Breast epithelium (tissue), 4 donors: ENCODE results near the gene ZCCHC10. TPM values are rescaled to one million over a fixed set of nuclear protein-coding genes. Genes with fewer than 3 reads are reported as not detected.

Source experiments
- DNase-seq, 2 donors: peaks; one replicate each; pipeline ENCODE4 v3.0.0-alpha.2; 2019; ENCODE audit warnings: low spot score in 2 of 2
- H3K27ac ChIP-seq, 2 donors: fragments of 200-600 bp; sonication (generic) in 1 of 2; one replicate each; pipeline ENCODE4 v1.5.1; 2016 to 2019; ENCODE audit warnings: mild to moderate bottlenecking in 1 of 2
- H3K27me3 ChIP-seq, 2 donors: fragments of 200-600 bp; sonication (generic) in 1 of 2; one replicate each; pipeline versions ENCODE4 v1.5.1 to v1.6.0; 2017 to 2019; ENCODE audit warnings: control low read depth in 1 of 2, mild to moderate bottlenecking in 1 of 2
- H3K36me3 ChIP-seq: fragments of 200-600 bp; one replicate; pipeline ENCODE4 v1.5.1; 2019
- H3K4me1 ChIP-seq, 2 donors: fragments of 200-600 bp; sonication (generic); one replicate each; pipeline ENCODE4 v1.5.1; 2016 to 2019; ENCODE audit warnings: control low read depth in 1 of 2
- H3K4me3 ChIP-seq, 3 donors: fragments of 200-600 bp; sonication (generic); 1 replicate in 2 of 3; 2 replicates in 1 of 3; pipeline ENCODE4 v1.5.1; 2016 to 2019; ENCODE audit warnings: mild to moderate bottlenecking in 3 of 3, moderate library complexity in 2 of 3
- H3K9me3 ChIP-seq, 2 donors: fragments of 200-600 bp; sonication (generic) in 1 of 2; one replicate each; pipeline ENCODE4 v1.5.1; 2016 to 2019; ENCODE audit warnings: control low read depth in 1 of 2
- POLR2A ChIP-seq: fragments of 450-650 bp; IDR thresholded peaks from one replicate; pipeline ENCODE4 v1.6.1; 2016; ENCODE audit warnings: antibody characterized with exemption, mild to moderate bottlenecking, moderate library complexity
- POLR2AphosphoS5 ChIP-seq, 3 donors: sonication (generic); formaldehyde crosslinking; IDR thresholded peaks; one replicate each; pipeline ENCODE4 v1.6.1; 2017; ENCODE audit warnings: antibody characterized with exemption in 3 of 3
- intact Hi-C: fragments of 100-400 bp; cut with DNase I; formaldehyde crosslinking; loops from one replicate; pipeline ENCODE4 v1.15.1; 2023; ENCODE audit warnings: low total_unique reads
- total RNA-seq, 3 donors: library from RNA; depleted of rRNA; stranded (reverse); fragments of >200 nt; gene quantifications; one replicate each; pipeline ENCODE4 v1.1.0, GENCODE V29; 2016
- TF ChIP-seq, protein P1 (sequence below), 3 donors: fragments of 450-650 bp; IDR thresholded peaks; one replicate each; pipeline ENCODE4 v1.5.1; 2016 to 2017; ENCODE audit warnings: antibody characterized with exemption in 3 of 3, mild to moderate bottlenecking in 3 of 3, moderate library complexity in 3 of 3

The ZCCHC10 gene
- total RNA-seq, 3 donors from 2014 or later = 13.6 to 30.4 (median 21.6) TPM

DNA sequence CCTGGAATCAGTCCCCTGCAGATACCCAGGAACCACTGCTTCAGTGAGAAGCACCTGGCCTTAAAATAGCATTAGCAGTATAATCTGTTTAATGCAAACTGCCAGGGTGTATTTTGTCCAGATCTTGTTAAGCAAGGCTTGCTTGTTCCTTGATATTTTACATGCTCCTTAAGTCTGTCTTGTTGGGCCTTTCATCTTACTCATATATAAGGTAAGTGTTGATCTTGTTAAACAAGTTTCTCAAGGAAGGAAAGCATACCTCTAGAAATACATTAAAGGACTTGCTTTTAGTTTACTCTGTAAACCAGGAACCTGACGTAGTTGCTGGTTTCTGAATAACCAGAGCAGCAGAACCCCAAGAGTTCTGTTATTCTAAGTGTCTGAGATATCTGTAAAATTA lies 39.1 kb upstream of the ZCCHC10 start:
- no peak for DNase-seq
- intact Hi-C loops = no loop called here
- H3K36me3 ChIP-seq = no peaks in the 10 kb centered on the region
- no peaks in the 10 kb centered on the region for H3K4me1 ChIP-seq
- no peaks in the 10 kb centered on the region for H3K27me3 ChIP-seq
- TF ChIP-seq, protein P1, sequence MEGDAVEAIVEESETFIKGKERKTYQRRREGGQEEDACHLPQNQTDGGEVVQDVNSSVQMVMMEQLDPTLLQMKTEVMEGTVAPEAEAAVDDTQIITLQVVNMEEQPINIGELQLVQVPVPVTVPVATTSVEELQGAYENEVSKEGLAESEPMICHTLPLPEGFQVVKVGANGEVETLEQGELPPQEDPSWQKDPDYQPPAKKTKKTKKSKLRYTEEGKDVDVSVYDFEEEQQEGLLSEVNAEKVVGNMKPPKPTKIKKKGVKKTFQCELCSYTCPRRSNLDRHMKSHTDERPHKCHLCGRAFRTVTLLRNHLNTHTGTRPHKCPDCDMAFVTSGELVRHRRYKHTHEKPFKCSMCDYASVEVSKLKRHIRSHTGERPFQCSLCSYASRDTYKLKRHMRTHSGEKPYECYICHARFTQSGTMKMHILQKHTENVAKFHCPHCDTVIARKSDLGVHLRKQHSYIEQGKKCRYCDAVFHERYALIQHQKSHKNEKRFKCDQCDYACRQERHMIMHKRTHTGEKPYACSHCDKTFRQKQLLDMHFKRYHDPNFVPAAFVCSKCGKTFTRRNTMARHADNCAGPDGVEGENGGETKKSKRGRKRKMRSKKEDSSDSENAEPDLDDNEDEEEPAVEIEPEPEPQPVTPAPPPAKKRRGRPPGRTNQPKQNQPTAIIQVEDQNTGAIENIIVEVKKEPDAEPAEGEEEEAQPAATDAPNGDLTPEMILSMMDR (IDR thresholded peaks at IDR 0.05) = no peak
- no peak for TF ChIP-seq POLR2AphosphoS5 (IDR thresholded peaks at IDR 0.05)
- no peaks in the 10 kb centered on the region for H3K9me3 ChIP-seq
- no peak overlapping the region for H3K27ac ChIP-seq
- H3K4me3 ChIP-seq = no peak overlapping the region

DNA sequence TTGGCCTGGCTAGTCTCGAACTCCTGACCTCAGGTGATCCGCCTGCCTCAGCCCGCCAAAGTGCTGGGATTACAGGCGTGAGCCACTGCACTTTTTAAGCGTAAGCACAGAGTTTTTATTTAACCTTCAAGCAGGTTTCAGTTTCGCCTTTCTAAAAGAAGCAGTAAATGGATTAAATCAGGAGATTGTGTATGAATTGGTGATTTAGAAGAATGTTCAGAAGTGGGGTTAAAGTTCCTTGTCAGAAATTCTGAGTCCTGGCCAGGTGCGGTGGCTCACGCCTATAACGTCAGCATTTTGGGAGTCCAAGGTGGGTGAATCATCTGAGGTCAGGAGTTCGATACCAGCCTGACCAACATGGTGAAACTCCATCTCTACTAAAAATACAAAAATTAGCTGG lies 37.6 kb upstream of the ZCCHC10 start:
- TF ChIP-seq POLR2A (no peak), POLR2AphosphoS5 (IDR thresholded peaks at IDR 0.05) (no peak)
- TF ChIP-seq, protein P1 (IDR thresholded peaks at IDR 0.05) = no peak
- Histone ChIP-seq H3K4me1 (no peaks in the 10 kb centered on the region), H3K4me3 (no peak overlapping the region), H3K9me3 (no peaks in the 10 kb centered on the region), H3K27me3 (no peaks in the 10 kb centered on the region), H3K27ac (no peak overlapping the region), H3K36me3 (no peaks in the 10 kb centered on the region)
- no peak for DNase-seq
- intact Hi-C loops = no loop called here

- no peak overlapping the region for H3K4me3 ChIP-seq
- H3K27ac ChIP-seq = no peak overlapping the region
- no peaks in the 10 kb centered on the region for H3K9me3 ChIP-seq
- H3K4me1 ChIP-seq = no peaks in the 10 kb centered on the region
- no peaks in the 10 kb centered on the region for H3K27me3 ChIP-seq
- H3K36me3 ChIP-seq = no peaks in the 10 kb centered on the region
- intact Hi-C loops = no loop called here
- no peak for DNase-seq
- TF ChIP-seq POLR2A (no peak), POLR2AphosphoS5 (IDR thresholded peaks at IDR 0.05) (no peak)
- TF ChIP-seq, protein P1 (IDR thresholded peaks at IDR 0.05) = no peak
These were observed 35.9 kb upstream of the ZCCHC10 start for GRCh38 chr5:133062276-133062675.

GRCh38 chr5:133059621-133060020 lies 33.3 kb upstream of the ZCCHC10 start:
- Histone ChIP-seq H3K27me3 (no peaks in the 10 kb centered on the region), H3K27ac (no peak overlapping the region), H3K9me3 (no peaks in the 10 kb centered on the region), H3K36me3 (no peaks in the 10 kb centered on the region), H3K4me3 (no peak overlapping the region), H3K4me1 (no peaks in the 10 kb centered on the region)
- no peak for TF ChIP-seq POLR2AphosphoS5 (IDR thresholded peaks at IDR 0.05)
- intact Hi-C loops = no loop called here
- no peak for DNase-seq

DNA sequence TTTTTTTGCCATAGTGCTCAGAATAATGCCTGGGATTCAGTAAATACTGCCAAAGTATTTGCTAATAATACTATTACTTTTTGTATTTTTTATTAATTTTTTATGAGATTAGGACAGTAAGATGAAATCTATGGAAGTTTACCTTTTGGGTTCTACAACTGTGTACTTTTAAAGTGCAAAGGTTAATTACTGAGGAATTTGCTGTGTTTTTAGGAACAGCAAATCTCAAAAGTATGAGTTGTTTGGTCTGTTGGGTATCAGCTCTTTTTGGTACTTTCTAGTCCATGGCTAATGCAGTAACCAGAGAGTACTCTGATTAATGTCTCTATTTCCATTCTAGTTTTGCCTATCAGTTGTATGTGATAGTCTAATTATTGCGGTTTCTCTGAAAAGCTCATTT lies 30.5 kb upstream of the ZCCHC10 start:
- peaks cover 0 to 6% of the 10 kb centered on the region in 2 donors for H3K4me1 ChIP-seq
- DNase-seq = no peak
- H3K27me3 ChIP-seq = no peaks in the 10 kb centered on the region
- TF ChIP-seq POLR2A (no peak), POLR2AphosphoS5 (IDR thresholded peaks at IDR 0.05) (no peak)
- TF ChIP-seq, protein P1 (IDR thresholded peaks at IDR 0.05) = no peak
- H3K36me3 ChIP-seq = no peaks in the 10 kb centered on the region
- no peak overlapping the region for H3K27ac ChIP-seq
- H3K9me3 ChIP-seq = no peaks in the 10 kb centered on the region
- intact Hi-C loops = no loop called here
- no peak overlapping the region for H3K4me3 ChIP-seq
